ENCODE results near the gene ZFP36L2. TPM values are rescaled to one million over a fixed set of nuclear protein-coding genes. Genes with fewer than 3 reads are reported as not detected.

The ZFP36L2 gene
- total RNA-seq, 1 donor from 2014 or later: 98.3 TPM

GRCh38 chr2:43201497-43201896, 24.9 kb downstream of the ZFP36L2 start:
- peaks cover 11% of the 10 kb centered on the region for H3K4me1 Mint-ChIP-seq
- H3K27ac Mint-ChIP-seq: no peak overlapping the region
- no peak for DNase-seq (ENCODE audit: low spot score in 2 of 2, unreplicated experiment in 2 of 2)
- H3K36me3 Mint-ChIP-seq: no peaks in the 10 kb centered on the region
- H3K27me3 Mint-ChIP-seq (ENCODE audit: low read depth): no peaks in the 10 kb centered on the region
- H3K9me3 Mint-ChIP-seq: no peaks in the 10 kb centered on the region
- TF ChIP-seq, protein P1, sequence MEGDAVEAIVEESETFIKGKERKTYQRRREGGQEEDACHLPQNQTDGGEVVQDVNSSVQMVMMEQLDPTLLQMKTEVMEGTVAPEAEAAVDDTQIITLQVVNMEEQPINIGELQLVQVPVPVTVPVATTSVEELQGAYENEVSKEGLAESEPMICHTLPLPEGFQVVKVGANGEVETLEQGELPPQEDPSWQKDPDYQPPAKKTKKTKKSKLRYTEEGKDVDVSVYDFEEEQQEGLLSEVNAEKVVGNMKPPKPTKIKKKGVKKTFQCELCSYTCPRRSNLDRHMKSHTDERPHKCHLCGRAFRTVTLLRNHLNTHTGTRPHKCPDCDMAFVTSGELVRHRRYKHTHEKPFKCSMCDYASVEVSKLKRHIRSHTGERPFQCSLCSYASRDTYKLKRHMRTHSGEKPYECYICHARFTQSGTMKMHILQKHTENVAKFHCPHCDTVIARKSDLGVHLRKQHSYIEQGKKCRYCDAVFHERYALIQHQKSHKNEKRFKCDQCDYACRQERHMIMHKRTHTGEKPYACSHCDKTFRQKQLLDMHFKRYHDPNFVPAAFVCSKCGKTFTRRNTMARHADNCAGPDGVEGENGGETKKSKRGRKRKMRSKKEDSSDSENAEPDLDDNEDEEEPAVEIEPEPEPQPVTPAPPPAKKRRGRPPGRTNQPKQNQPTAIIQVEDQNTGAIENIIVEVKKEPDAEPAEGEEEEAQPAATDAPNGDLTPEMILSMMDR (IDR thresholded peaks at IDR 0.05; ENCODE audit: unreplicated experiment): no peak
- H3K4me3 Mint-ChIP-seq: no peak overlapping the region

GRCh38 chr2:43201016-43201415, 25.4 kb downstream of the ZFP36L2 start:
- TF ChIP-seq, protein P1 (IDR thresholded peaks at IDR 0.05; ENCODE audit: unreplicated experiment): no peak
- Mint-ChIP-seq H3K4me1 (peaks cover 11% of the 10 kb centered on the region), H3K4me3 (no peak overlapping the region), H3K36me3 (no peaks in the 10 kb centered on the region), H3K9me3 (no peaks in the 10 kb centered on the region), H3K27me3 (ENCODE audit: low read depth) (no peaks in the 10 kb centered on the region), H3K27ac (no peak overlapping the region)
- no peak for DNase-seq (ENCODE audit: low spot score in 2 of 2, unreplicated experiment in 2 of 2)

DNA sequence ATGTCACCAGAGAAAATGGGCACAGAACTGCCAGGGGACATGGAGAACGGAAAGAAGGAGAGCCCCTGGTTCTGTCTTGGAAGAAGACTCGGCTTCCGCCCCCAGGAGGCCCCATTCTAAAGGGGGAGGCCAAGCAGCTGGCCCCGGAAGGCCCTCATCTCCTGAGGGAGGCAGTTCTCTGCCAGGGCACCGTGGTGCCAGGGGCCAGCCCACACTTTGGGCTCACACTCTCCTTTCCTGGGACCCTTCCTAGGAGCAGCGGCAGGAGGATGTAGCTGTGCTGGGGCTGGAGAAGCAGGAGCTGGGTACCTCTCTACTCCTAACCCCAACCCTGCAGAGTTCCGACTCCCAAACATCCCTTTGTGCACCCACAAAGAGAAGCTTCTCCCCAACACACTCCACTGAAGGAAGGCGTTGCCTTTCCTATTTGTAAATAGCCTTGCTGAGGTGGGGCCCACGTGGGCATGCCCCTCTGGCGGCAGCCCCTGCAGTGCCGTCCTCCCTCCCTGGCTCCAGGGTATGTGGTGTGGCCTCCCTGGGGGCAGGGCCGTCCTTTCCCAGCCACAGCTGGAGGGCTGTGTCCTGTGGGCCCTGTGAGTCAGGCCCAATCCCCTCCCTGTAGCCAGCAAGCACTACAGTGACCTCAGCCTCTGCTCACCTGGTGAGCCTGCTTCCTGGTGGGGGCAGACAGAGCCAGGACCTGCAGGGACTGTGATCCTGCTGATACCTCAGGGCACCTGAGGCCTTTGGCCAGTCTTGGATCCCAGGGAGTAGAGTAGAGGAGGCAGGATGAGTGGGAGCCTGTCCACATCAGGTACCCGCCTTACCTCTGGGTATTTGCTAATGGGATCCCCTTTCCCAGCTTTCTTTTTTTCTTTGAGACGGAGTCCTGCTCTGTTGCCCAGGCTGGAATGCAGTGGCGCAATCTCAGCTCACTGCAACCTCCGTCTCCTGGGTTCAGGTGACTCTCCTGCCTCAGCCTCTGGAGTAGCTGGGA, 26.6 kb downstream of the ZFP36L2 start:
- peaks cover 12% of the 10 kb centered on the region for H3K4me1 Mint-ChIP-seq
- H3K4me3 Mint-ChIP-seq: no peak overlapping the region
- no peak for DNase-seq (ENCODE audit: low spot score in 2 of 2, unreplicated experiment in 2 of 2)
- no peaks in the 10 kb centered on the region for H3K27me3 Mint-ChIP-seq (ENCODE audit: low read depth)
- TF ChIP-seq, protein P1 (IDR thresholded peaks at IDR 0.05; ENCODE audit: unreplicated experiment): no peak
- no peaks in the 10 kb centered on the region for H3K9me3 Mint-ChIP-seq
- no peak overlapping the region for H3K27ac Mint-ChIP-seq
- no peaks in the 10 kb centered on the region for H3K36me3 Mint-ChIP-seq

GRCh38 chr2:43198263-43198662, 28.1 kb downstream of the ZFP36L2 start:
- Mint-ChIP-seq H3K4me3 (no peak overlapping the region), H3K27ac (no peak overlapping the region), H3K27me3 (ENCODE audit: low read depth) (no peaks in the 10 kb centered on the region), H3K9me3 (no peaks in the 10 kb centered on the region), H3K36me3 (no peaks in the 10 kb centered on the region), H3K4me1 (peaks cover 24% of the 10 kb centered on the region)
- TF ChIP-seq, protein P1 (IDR thresholded peaks at IDR 0.05; ENCODE audit: unreplicated experiment): no peak
- no peak for DNase-seq (ENCODE audit: low spot score in 2 of 2, unreplicated experiment in 2 of 2)

GRCh38 chr2:43197588-43197896, 28.9 kb downstream of the ZFP36L2 start:
- H3K27ac Mint-ChIP-seq: peak overlapping the region; percentile 23
- H3K27me3 Mint-ChIP-seq (ENCODE audit: low read depth): no peaks in the 10 kb centered on the region
- H3K9me3 Mint-ChIP-seq: no peaks in the 10 kb centered on the region
- no peak for DNase-seq (ENCODE audit: low spot score in 2 of 2, unreplicated experiment in 2 of 2)
- no peaks in the 10 kb centered on the region for H3K36me3 Mint-ChIP-seq
- no peak overlapping the region for H3K4me3 Mint-ChIP-seq
- TF ChIP-seq, protein P1 (IDR thresholded peaks at IDR 0.05; ENCODE audit: unreplicated experiment): no peak
- H3K4me1 Mint-ChIP-seq: peaks cover 24% of the 10 kb centered on the region

Data from mesothelial cell of epicardium (in vitro differentiated cells).